SH-SY5Y (cell line): ENCODE data around the gene NFATC2.

Experiments used
- GATA2 ChIP-seq: IDR thresholded peaks from 2 replicates; pipeline ENCODE4 v1.6.1; 2011; ENCODE audit warnings: mild to moderate bottlenecking, low read depth, low read length
- GATA3 ChIP-seq: IDR thresholded peaks from 2 replicates; pipeline ENCODE4 v1.6.1; 2011; ENCODE audit warnings: low read depth, mild to moderate bottlenecking, low read length, moderate library complexity

GRCh38 chr20:51402201-51402600, 140.3 kb downstream of the NFATC2 start:
- TF ChIP-seq GATA2 (no peak), GATA3 (no peak)
